Measurements from ENCODE around the gene OPN1SW.

Gene OPN1SW

GRCh38 chr7:128726737-128727072 lies 48.9 kb downstream of the OPN1SW start:
- no peak for DNase-seq (ENCODE audit: low read depth)
- no peak overlapping the region for H3K4me3 ChIP-seq (ENCODE audit: control insufficient read depth, low read depth, low read length)
- no peak for TF ChIP-seq CTCF (IDR thresholded peaks at IDR 0.05; ENCODE audit: control insufficient read depth, insufficient read depth, low read depth, low read length, missing control alignments)

DNA sequence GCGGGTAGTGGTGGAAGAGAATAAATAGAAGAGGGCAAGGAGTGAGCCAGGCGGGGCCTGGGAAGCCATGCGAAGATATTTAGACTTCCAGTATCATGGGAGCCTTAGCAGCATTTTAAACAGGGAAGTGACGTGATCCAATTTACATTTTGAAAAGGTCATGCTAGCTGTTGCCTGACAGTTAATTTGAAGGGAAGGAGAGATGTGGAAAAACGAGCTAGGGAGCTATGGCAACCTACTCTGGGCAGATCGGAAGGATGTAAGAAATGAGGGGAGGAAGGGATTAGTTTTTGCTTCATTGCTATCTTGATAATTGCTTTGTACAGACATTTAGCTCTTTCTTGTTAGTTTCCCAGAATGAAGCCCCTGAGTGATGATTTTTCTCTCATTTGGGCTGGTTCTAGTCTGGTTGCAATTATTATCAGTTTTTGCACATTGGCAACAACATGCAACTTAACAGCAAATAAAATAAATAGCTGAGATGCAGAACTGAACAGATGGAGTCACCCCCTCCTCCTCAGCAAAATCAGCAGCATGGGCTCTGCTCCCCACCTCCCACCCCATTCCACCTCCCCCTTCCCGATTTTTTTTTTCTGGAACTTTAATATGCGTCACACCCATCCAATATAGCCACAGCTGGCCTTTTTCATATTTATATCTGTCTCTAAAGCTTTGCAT lies 49.4 kb downstream of the OPN1SW start:
- H3K4me3 ChIP-seq (ENCODE audit: control insufficient read depth, low read depth, low read length): no peak overlapping the region
- no peak for DNase-seq (ENCODE audit: low read depth)
- TF ChIP-seq CTCF (IDR thresholded peaks at IDR 0.05; ENCODE audit: control insufficient read depth, insufficient read depth, low read depth, low read length, missing control alignments): no peak

DNA sequence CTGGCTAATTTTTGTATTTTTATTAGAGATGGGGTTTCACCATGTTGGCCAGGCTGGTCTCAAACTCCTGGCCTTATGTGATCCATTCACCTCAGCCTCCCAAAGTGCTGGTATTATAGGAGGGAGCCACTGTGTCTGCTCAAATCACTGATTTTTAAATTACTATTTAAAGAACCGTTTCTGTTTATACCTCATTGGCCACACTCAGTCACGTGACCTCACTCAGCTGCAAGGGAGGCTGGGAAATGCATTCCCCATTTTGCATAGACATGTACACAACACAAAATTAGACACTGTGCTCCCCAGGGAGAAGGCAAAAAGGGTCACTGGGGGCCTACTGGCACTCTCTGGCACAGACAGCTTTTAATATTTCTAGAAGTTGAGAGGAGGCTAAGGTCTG lies 50.1 kb downstream of the OPN1SW start:
- no peak for DNase-seq (ENCODE audit: low read depth)
- TF ChIP-seq CTCF (IDR thresholded peaks at IDR 0.05; ENCODE audit: control insufficient read depth, insufficient read depth, low read depth, low read length, missing control alignments): no peak
- no peak overlapping the region for H3K4me3 ChIP-seq (ENCODE audit: control insufficient read depth, low read depth, low read length)

DNA sequence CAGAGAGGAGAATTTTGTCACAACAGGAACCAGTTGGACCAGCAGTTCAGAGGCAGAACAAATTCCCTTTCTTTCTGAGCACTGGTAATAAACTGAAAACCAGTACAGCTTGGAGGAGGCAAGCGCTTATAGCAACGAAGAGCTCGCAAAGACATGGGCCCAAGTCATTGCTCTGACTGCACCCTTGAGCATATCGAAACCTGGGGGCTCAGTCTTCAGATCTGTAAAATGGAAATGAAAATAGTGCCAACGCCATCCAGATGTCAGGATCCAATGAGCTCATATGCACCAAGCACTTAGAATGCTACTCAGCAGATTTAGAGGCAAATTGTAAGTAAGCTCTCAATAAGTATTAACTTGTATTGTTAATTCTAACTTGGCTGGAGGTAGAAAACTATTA lies 50.9 kb downstream of the OPN1SW start:
- no peak for TF ChIP-seq CTCF (IDR thresholded peaks at IDR 0.05; ENCODE audit: control insufficient read depth, insufficient read depth, low read depth, low read length, missing control alignments)
- DNase-seq (ENCODE audit: low read depth): no peak
- H3K4me3 ChIP-seq (ENCODE audit: control insufficient read depth, low read depth, low read length): no peak overlapping the region
